Measurements from ENCODE around the gene GM2A.
"Not testable (repeated sequence)": the region's sequence is repeated elsewhere in the genome, so short reads cannot be mapped to it uniquely, and the experiment has no call there.

GM2A gene

GRCh38 chr5:151288180-151288579, 35.2 kb downstream of the GM2A start:
- DNase-seq (ENCODE audit: low spot score): no peak

GRCh38 chr5:151293624-151294023, 40.6 kb downstream of the GM2A start:
- DNase-seq (ENCODE audit: low spot score): no peak

GRCh38 chr5:151295138-151295537, 42.2 kb downstream of the GM2A start:
- DNase-seq (ENCODE audit: low spot score): no peak

DNA sequence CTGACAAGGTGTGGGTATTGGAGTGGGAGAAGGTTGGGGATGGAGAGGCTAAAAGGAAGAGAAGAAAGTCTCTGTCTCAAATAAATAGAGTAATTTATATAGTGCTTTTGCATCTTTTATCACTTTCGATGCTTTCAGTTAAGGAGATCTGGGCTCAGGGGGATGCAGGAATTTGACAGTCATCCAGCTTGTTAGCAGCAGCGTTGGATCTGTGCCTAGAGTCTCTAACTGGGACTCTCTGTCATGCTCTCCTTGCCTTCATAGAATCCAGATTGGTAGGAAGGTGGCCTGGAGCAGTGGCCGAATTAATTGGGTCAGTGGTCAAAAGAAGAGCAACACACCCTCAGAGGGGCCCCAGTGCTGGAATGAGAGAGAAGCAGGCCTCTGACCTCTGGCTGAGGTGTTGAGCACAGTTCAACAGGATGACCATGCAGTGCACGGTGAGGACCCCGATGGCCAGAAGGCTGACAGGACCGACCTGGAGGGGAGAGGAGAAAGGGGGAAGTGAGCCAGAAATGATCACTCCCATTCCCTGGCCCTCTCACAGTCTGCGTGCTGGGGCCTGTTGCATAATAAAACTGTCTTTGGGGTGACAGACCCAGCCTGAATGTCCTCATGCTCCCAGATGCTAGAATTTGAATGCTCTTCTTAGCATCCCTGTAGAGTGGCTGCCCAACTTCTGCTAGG, 42.9 kb downstream of the GM2A start:
- no peak for DNase-seq (ENCODE audit: low spot score)

DNA sequence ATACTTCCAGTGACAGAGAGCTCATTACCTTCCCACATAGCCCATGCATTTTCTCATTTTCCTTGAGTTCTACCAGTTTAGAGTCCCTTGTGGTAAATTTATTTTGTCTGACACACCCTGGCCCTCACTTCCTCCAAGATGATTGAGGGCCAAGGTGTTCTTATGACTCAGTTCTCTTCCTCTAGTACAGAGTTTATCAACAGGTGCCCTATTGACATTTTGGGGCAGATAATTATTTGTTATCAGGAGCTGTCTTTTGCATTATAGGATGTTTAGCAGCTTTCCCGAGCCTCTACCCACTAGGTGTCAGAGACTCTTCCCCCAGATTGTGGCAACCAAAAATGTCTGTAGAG, 43.5 kb downstream of the GM2A start:
- DNase-seq (ENCODE audit: low spot score): no peak

DNA sequence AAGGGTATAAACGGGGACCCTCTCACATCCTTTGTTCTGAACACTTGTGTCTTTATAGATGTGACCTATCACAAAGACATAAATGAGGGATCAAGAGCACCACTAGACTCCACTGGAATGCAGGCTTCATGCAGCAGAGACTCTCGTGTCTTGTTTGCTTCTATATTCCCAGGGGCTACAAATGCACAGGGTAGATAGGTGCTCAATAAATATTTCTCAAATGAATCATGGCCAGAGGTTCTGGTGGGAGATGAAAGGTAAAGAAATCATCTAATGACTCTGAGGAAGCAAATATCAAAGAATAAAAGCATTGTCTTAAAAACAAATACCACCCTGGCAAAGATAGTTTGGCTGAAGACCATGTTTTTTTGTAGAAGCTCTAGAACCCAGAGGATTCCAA, 44.0 kb downstream of the GM2A start:
- no peak for DNase-seq (ENCODE audit: low spot score)

DNA sequence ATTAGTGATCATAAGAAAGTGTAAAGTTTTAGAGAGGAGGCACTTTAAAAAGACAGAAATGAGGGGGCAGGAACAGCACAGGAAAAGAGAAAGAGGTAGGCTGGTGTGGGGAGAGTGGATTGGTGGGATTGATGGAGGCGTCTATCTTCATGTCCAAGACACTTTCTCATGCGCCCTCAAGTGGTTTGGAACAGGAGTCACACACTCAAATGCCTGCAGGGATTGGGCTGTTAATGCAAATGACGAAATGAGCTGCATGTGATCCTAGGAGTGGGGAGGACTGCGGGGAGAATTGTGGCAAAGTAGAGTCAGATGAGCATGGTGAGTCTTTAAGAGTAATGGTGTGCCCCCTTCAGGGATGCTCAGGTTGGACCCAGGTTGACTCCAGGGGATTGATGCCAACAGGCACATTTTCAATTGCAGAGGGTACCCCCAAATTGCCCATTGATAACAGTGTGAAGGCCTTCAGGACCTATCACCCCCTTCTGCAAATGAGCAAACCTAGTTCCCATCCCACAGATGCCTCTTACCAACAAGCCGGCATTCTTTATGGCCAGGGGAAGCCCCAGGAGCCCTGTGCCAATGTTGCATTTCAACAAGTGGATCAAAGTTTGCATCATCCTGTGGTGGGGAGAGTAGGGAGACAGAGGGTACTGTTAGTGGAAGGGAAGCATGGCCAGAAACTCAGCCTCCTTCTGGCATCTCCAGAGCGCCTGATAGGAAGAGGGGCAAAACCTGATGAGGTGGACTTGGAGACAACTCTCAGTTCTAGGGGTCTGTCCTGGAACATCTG, 45.3 kb downstream of the GM2A start:
- no peak for DNase-seq (ENCODE audit: low spot score)

DNA sequence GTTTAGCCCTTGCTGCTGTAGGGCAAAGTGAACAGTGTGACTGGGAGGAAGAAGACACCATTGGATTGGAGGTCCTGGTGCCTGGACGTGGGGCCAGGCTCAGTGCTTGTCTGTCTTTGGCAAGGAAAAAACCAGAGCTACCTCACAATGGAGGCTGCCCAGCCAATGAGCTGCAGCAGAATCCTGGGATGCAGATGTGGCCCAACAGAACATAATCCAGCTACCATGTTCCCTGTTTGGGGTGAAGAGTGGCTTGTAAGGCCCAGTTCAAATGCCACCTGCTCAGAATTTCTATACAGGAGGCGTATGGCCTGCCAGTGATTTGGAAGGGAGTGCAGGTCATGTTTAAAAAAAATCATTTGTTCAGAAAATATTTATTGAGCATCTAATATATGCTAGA, 50.7 kb downstream of the GM2A start, which contains the start of gene SLC36A3:
SLC36A3 (minus strand) TSS at position 101 of the 400 bp plus-strand sequence. CDS start 412 bp downstream, outside the sequence.
- DNase-seq (ENCODE audit: low spot score): no peak

GRCh38 chr5:151309266-151309665, 56.3 kb downstream of the GM2A start:
- DNase-seq (ENCODE audit: low spot score): not testable (repeated sequence)

GRCh38 chr5:151309821-151310220, 56.8 kb downstream of the GM2A start:
- DNase-seq (ENCODE audit: low spot score): not testable (repeated sequence)

DNA sequence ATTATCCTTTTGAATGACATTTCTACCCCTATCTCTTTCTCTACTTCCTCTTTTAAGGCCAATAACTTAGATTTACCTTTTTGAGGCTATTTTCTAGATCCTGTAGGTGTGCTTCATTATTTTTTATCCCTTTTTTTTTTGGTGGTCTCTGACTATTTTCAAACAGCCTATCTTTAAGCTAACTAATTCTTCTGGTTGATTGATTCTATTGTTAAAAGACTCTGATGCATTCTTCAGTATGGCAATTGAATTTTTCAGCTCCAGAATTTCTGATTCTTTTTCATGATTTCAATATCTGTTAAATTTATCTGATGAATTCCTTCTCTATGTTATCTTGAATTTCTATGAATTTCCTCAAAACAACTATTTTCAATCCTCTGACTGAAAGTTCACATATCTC, 57.9 kb downstream of the GM2A start:
- DNase-seq (ENCODE audit: low spot score): no peak

GRCh38 chr5:151312756-151313324, 59.9 kb downstream of the GM2A start:
- DNase-seq (ENCODE audit: low spot score): no peak

DNA sequence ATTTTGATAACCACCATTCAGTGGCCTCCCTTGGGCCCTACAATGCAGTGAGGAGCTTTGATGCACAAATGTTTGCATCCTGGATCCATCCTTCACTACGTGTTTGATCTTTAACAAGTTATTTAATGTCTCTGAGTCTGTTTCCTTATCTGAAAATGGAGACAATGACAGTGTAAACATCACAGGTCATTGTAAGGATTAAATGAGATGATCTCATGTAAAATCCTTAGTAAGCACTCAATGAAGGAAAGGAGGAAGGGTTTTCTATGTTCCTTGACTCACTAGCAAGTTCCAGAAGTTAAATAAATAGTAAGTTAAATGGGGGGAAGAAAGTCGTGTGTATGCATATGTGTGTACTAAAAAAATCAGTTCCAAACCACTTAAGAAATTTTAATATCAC, 60.4 kb downstream of the GM2A start:
- no peak for DNase-seq (ENCODE audit: low spot score)

DNA sequence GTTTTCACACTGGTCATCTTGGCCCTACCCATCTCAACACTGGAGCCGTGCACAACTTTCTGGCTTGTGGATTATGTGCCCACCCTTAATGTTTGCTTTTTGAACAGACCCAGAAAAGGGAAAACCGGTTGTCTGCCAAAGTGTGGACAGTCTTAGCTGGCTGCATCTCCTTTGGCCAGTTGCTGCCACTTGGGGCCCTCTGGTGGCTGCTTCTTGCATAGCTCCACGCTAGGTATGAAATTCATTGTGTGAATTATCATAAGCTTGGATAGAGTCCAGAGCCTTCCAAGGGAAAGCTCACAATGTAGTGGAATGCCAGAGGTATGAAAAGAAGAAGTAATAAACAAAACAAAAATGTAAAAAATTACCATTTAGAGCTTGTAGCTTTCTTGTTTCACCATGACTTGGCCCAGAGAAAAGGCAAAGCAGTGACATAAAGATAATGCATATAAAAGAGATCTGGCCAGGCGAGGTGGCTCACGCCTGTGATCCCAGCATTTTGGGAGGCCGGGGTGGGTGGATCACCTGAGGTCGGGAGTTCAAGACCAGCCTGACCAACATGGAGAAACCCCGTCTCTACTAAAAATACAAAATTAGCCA, 63.1 kb downstream of the GM2A start:
- DNase-seq (ENCODE audit: low spot score): peak; percentile 5

DNA sequence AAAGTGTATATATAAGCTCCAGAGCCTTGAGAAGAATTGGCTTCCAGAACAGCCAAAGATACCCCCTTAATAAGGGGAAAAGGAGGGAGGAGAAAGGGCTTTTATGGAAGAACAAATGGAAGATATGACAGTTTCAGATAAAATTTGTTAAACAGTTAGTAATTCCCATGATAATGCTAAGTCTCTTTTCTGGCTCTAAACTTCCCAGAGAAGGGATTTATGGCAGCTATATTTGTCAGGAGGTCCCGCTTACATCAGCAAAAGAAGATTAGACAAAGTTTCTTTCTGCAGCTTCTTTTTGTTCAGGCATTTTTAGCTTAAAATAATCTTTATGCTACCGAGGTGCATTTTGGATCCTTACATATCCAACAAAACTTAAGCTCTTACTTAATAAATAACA, 64.9 kb downstream of the GM2A start:
- DNase-seq (ENCODE audit: low spot score): no peak

GRCh38 chr5:151318850-151319732, 66.1 kb downstream of the GM2A start:
- DNase-seq (ENCODE audit: low spot score): no peak

All from putamen (tissue), 1 donor.